Tibial nerve (tissue), 4 donors: ENCODE data around the gene MUSTN1.

Experiments
- EP300 ChIP-seq, 2 donors: sonication (generic); formaldehyde crosslinking; IDR thresholded peaks; one replicate each; pipeline ENCODE4 v1.6.1; 2017; ENCODE audit warnings: antibody characterized with exemption in 2 of 2, mild to moderate bottlenecking in 1 of 2
- POLR2A ChIP-seq, 2 donors: fragments of 450-650 bp; IDR thresholded peaks; one replicate each; pipeline ENCODE4 v1.6.1; 2017; ENCODE audit warnings: antibody characterized with exemption in 2 of 2, mild to moderate bottlenecking in 2 of 2, moderate library complexity in 2 of 2
- TF ChIP-seq, protein P1 (sequence below), 5 experiments: fragments of 200-600 bp in 3 of 5; fragments of 450-650 bp in 2 of 5; sonication (generic) in 3 of 5; IDR thresholded peaks; one replicate each; pipeline ENCODE4 v1.5.1; 2016 to 2019; ENCODE audit warnings: antibody characterized with exemption in 5 of 5, mild to moderate bottlenecking in 3 of 5, moderate library complexity in 2 of 5

DNA sequence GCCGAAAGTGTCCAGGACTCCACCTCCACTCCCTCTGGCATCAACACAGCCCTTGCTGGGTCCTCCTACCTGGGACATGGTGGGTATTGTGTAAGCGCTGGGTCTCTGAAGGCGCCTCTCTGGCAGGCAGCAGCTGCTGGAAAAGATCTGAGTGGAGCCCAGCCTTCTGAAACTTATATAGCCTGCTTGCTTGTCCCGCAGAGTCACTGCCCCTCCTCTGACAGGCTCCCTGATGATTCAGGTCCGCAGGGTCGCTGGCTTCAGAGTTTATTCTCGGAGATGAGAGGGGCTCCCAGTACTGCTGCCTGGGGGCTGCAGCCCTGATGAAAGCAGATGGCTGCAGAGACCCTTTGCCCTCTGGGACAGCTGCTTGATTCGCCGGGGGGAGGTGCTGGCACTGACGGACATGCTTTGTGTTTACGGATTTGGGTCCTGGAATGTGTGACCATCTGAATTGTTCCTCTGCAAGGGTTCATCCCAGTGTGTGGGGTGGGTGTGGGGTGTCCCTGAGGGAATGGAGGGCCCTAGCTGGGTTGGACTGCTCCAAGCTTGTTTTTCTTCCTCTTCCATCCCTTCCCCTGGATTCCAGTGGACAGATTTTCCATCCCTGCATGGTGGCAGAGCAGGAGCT, at the start of gene MUSTN1:
- TF ChIP-seq, protein P1, sequence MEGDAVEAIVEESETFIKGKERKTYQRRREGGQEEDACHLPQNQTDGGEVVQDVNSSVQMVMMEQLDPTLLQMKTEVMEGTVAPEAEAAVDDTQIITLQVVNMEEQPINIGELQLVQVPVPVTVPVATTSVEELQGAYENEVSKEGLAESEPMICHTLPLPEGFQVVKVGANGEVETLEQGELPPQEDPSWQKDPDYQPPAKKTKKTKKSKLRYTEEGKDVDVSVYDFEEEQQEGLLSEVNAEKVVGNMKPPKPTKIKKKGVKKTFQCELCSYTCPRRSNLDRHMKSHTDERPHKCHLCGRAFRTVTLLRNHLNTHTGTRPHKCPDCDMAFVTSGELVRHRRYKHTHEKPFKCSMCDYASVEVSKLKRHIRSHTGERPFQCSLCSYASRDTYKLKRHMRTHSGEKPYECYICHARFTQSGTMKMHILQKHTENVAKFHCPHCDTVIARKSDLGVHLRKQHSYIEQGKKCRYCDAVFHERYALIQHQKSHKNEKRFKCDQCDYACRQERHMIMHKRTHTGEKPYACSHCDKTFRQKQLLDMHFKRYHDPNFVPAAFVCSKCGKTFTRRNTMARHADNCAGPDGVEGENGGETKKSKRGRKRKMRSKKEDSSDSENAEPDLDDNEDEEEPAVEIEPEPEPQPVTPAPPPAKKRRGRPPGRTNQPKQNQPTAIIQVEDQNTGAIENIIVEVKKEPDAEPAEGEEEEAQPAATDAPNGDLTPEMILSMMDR (IDR thresholded peaks at IDR 0.05), result no peak
- no peak for TF ChIP-seq POLR2A (IDR thresholded peaks at IDR 0.05)
- TF ChIP-seq EP300 (IDR thresholded peaks at IDR 0.05), result peak in 1 of 2 donors; percentile 5
